Endothelial cell of umbilical vein (primary cell): ENCODE data around the gene NPC1L1. TPM values are rescaled to one million over a fixed set of nuclear protein-coding genes. Genes with fewer than 3 reads are reported as not detected.

Experiments used
- BruUV-seq: library from RNA; stranded (reverse); fragments of 400-500 nt; replicated peaks from 2 replicates; lab custom pipeline; 2021; lab: Mats Ljungman, UMichigan
- CTCF ChIA-PET: fragments of 300-600, 350-600 bp; sonication (Branson Sonifier 250); formaldehyde crosslinking; loops from one replicate; lab custom pipeline; 2021; ENCODE audit warnings: antibody characterized with exemption, inconsistent platforms; lab: Charles Lee
- POLR2A ChIA-PET: fragments of 300-600, 350-600 bp; sonication (Branson Sonifier 250); formaldehyde crosslinking; loops from one replicate; lab custom pipeline; 2021; ENCODE audit warnings: antibody characterized with exemption, inconsistent platforms; lab: Charles Lee
- DNase-seq: peaks from one replicate; pipeline ENCODE4 v3.0.0-alpha.2; 2011; ENCODE audit warnings: low read depth, low spot score
- FAIRE-seq: peaks from 2 replicates; lab custom pipeline; 2011; peaks lifted over from hg19 to GRCh38; lab: Jason Lieb, UNC
- H2AFZ ChIP-seq: 2 replicates; pipeline ENCODE4 v1.6.0; 2012; ENCODE audit warnings: low read depth, low read length, control low read depth, inconsistent platforms
- H3K27ac ChIP-seq: 2 replicates; pipeline ENCODE4 v1.5.1; 2011; ENCODE audit warnings: low read depth, mild to moderate bottlenecking, control low read depth, low read length, moderate library complexity; ENCODE audit not compliant: insufficient read depth
- H3K27me3 ChIP-seq, 2 experiments: 2 replicates each; pipeline versions ENCODE4 v1.6.0 to v1.6.1; 2011; ENCODE audit warnings: low read length in 2 of 2, mixed read lengths in 1 of 2; ENCODE audit not compliant: control insufficient read depth in 2 of 2, insufficient read depth in 2 of 2
- H3K36me3 ChIP-seq, 2 experiments: 2 replicates in 1 of 2; 3 replicates in 1 of 2; pipeline ENCODE4 v1.5.1; 2011; ENCODE audit warnings: low read length in 2 of 2, mild to moderate bottlenecking in 1 of 2, moderate library complexity in 1 of 2; ENCODE audit not compliant: control insufficient read depth in 2 of 2, insufficient read depth in 2 of 2; ENCODE audit errors: extremely low read depth in 1 of 2
- H3K4me1 ChIP-seq: 3 replicates; pipeline ENCODE4 v1.5.1; 2011; ENCODE audit warnings: mild to moderate bottlenecking, low read length; ENCODE audit not compliant: control insufficient read depth, insufficient read depth; ENCODE audit errors: extremely low read depth
- H3K4me2 ChIP-seq: 2 replicates; pipeline ENCODE4 v1.6.1; 2011; ENCODE audit warnings: low read length, control low read depth, mixed read lengths; ENCODE audit not compliant: insufficient read depth
- H3K4me3 ChIP-seq, 3 experiments: fragments of 200-600 bp in 1 of 3; sonication (generic), shearing (Covaris generic) in 1 of 3; replicated peaks in 1 of 3; 2 replicates each; pipeline ENCODE4 v1.5.1; 2011 to 2016; ENCODE audit warnings: control low read depth in 3 of 3, low read length in 3 of 3, mild to moderate bottlenecking in 2 of 3, inconsistent platforms in 1 of 3, low read depth in 1 of 3, moderate library complexity in 1 of 3; ENCODE audit not compliant: insufficient read depth in 1 of 3
- H3K79me2 ChIP-seq: 2 replicates; pipeline ENCODE4 v1.6.0; 2012; ENCODE audit warnings: low read length, inconsistent platforms; ENCODE audit not compliant: control insufficient read depth, insufficient read depth
- H3K9ac ChIP-seq: replicated peaks from 2 replicates; pipeline ENCODE3; 2011; ENCODE audit warnings: low read length, control low read depth; ENCODE audit not compliant: insufficient read depth; ENCODE audit errors: extremely low read depth
- H3K9me1 ChIP-seq: replicated peaks from 3 replicates; pipeline ENCODE4 v1.6.0; 2011; ENCODE audit warnings: mild to moderate bottlenecking, low read length; ENCODE audit not compliant: control insufficient read depth, insufficient read depth; ENCODE audit errors: extremely low read depth
- H3K9me3 ChIP-seq: replicated peaks from 2 replicates; pipeline ENCODE4 v1.5.1; 2012; ENCODE audit warnings: low read length, inconsistent platforms; ENCODE audit not compliant: control insufficient read depth, insufficient read depth
- H4K20me1 ChIP-seq: replicated peaks from 2 replicates; pipeline ENCODE3; 2011; ENCODE audit warnings: mild to moderate bottlenecking, low read length; ENCODE audit not compliant: control insufficient read depth, insufficient read depth; ENCODE audit errors: extremely low read depth
- CTCF ChIP-seq, 2 donors: IDR thresholded peaks; 1 replicate in 1 of 2; 2 replicates in 1 of 2; pipeline ENCODE4 v1.5.1; 2011; ENCODE audit warnings: low read length in 2 of 2, mild to moderate bottlenecking in 2 of 2, moderate library complexity in 2 of 2, control low read depth in 1 of 2, inconsistent platforms in 1 of 2, low read depth in 1 of 2; ENCODE audit not compliant: insufficient read depth in 1 of 2; ENCODE audit errors: extremely low read depth in 1 of 2
- EZH2 ChIP-seq: IDR thresholded peaks from 2 replicates; pipeline ENCODE4 v1.6.1; 2012; ENCODE audit warnings: borderline replicate concordance, low read depth, mild to moderate bottlenecking, moderate library complexity, low read length, inconsistent platforms; ENCODE audit not compliant: severe bottlenecking
- FOS ChIP-seq: IDR thresholded peaks from 2 replicates; pipeline ENCODE4 v1.6.1; 2011; ENCODE audit warnings: mild to moderate bottlenecking, low read length, moderate library complexity, borderline replicate concordance; ENCODE audit not compliant: insufficient read depth
- GATA2 ChIP-seq: IDR thresholded peaks from 2 replicates; pipeline ENCODE4 v1.7.0; 2011; ENCODE audit warnings: low read depth, mild to moderate bottlenecking, moderate library complexity, mixed read lengths, low read length; ENCODE audit not compliant: insufficient read length, insufficient read depth
- JUN ChIP-seq: IDR thresholded peaks from 2 replicates; pipeline ENCODE4 v1.6.1; 2011; ENCODE audit warnings: borderline replicate concordance, low read depth; ENCODE audit not compliant: insufficient read length, insufficient read depth
- MAX ChIP-seq: IDR thresholded peaks from 2 replicates; pipeline ENCODE4 v1.6.1; 2011; ENCODE audit not compliant: insufficient read depth, insufficient read length
- MYC ChIP-seq: IDR thresholded peaks from one replicate; pipeline ENCODE4 v1.6.1; 2011; ENCODE audit warnings: mild to moderate bottlenecking, low read depth, low read length
- POLR2A ChIP-seq: IDR thresholded peaks from 2 replicates; pipeline ENCODE4 v1.6.1; 2012; ENCODE audit warnings: low read depth, mild to moderate bottlenecking, control low read depth, low read length
- POLR2AphosphoS5 ChIP-seq: IDR thresholded peaks from 2 replicates; pipeline ENCODE4 v1.6.1; 2012; ENCODE audit warnings: low read depth, mild to moderate bottlenecking, control low read depth, low read length, moderate library complexity; ENCODE audit not compliant: insufficient read depth
- dilution Hi-C: fragments of 300-500 bp; cut with MboI; formaldehyde crosslinking; loops from one replicate; pipeline ENCODE4 v1.15.0; 2019; ENCODE audit warnings: low sequenced_read_pairs; ENCODE audit not compliant: extremely low pct_ligation_motif_present
- intact Hi-C: fragments of 100-400 bp; cut with micrococcal nuclease; formaldehyde crosslinking; loops from one replicate; pipeline ENCODE4 v1.10.0; 2022
- polyA plus RNA-seq, 4 experiments: library from polyadenylated mRNA; depleted of rRNA in 3 of 4; stranded (reverse) in 3 of 4; unstranded in 1 of 4; fragments of >200 nt; gene quantifications; 2 replicates each; pipeline versions ENCODE4 v1.2.1 to v1.2.3, GENCODE V29; 2011 to 2012; ENCODE audit warnings: missing spikeins in 1 of 4
- total RNA-seq: library from RNA; stranded (reverse); gene quantifications from 2 replicates; pipeline ENCODE4 v1.2.3, GENCODE V29; 2021

Gene NPC1L1
- total and polyA plus RNA-seq, 2 donors (not counting 3 experiments of a cell fraction or from before 2014, with no cell fraction given): not detected

DNA sequence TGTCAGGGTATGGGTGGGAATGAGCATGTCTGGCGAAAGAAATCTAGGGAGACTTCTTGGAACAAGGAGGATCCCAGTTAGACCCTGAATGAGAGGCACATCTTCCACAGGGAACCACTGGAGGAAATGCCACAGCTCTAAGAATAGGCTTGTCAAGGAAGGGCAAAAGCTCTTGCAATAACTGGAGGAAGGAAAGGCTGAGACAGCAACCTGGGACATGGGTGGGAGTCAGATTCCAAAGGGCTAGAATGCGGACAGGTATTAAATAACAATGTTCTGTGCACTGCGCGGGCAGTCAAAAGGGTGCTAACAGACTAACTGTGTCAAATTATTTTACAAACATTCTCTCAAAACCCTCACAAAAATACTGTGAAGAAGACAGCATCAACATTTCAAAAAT is 55.1 kb downstream of the NPC1L1 start:
- peaks cover 45% of the 10 kb centered on the region for H3K4me1 ChIP-seq
- CTCF ChIA-PET: interaction anchor here (0.9 to 1.9 kb wide), 4 partner anchors 8 to 138 kb away, joined by 4 to 9 read pairs (median 6); no protein-coding TSS in a partner anchor
- no peak overlapping the region for H3K4me3 ChIP-seq
- no peak overlapping the region for H3K9ac ChIP-seq
- H4K20me1 ChIP-seq: no peaks in the 10 kb centered on the region
- FAIRE-seq (no peak), DNase-seq (no peak)
- no peaks in the 10 kb centered on the region for H3K9me3 ChIP-seq
- TF ChIP-seq EZH2 (no peak), MAX (no peak), POLR2A (no peak), FOS (no peak), CTCF (IDR thresholded peaks at IDR 0.05; ENCODE audit: extremely low read depth in 1 of 2, insufficient read depth in 1 of 2, low read depth in 1 of 2, low read length in 2 of 2) (no peak), MYC (no peak), POLR2AphosphoS5 (no peak), GATA2 (no peak), JUN (no peak)
- no peaks in the 10 kb centered on the region for H3K9me1 ChIP-seq
- H2AFZ ChIP-seq: no peak overlapping the region
- H3K79me2 ChIP-seq: peaks cover 73% of the 10 kb centered on the region
- no peaks in the 10 kb centered on the region for H3K27me3 ChIP-seq
- BruUV-seq: no TSS peak
- POLR2A ChIA-PET: no interaction called here
- H3K4me2 ChIP-seq: no peak overlapping the region
- peaks cover 11 to 14% of the 10 kb centered on the region in 2 experiments for H3K36me3 ChIP-seq
- dilution Hi-C loops (no loop called here), intact Hi-C loops (no loop called here)
- no peak overlapping the region for H3K27ac ChIP-seq
